Measurements from ENCODE around the gene KCNJ4.

GRCh38 chr22:38418589-38418988, 36.4 kb downstream of the KCNJ4 start:
- TF ChIP-seq CTCF (IDR thresholded peaks at IDR 0.05) (no peak), POLR2A (IDR thresholded peaks at IDR 0.05) (no peak)

Data from Peyer's patch (tissue), 4 donors.